OCI-LY7 (cell line): ENCODE results near the gene RGS4.

ENCODE experiments used
- CTCF ChIP-seq: fragments of 200-600 bp; sonication (generic); conservative IDR thresholded peaks from 2 replicates; pipeline ENCODE4 v1.5.1; 2014; ENCODE audit warnings: mild to moderate bottlenecking, antibody characterized with exemption, low read length, moderate library complexity, mixed read lengths
- EZH2phosphoT487 ChIP-seq: fragments of 200-600 bp; sonication (generic); IDR thresholded peaks from 2 replicates; pipeline ENCODE4 v1.6.1; 2018; ENCODE audit warnings: low read depth, borderline replicate concordance, mild to moderate bottlenecking, mixed run types, antibody characterized with exemption, low read length, moderate library complexity, mixed read lengths

- TF ChIP-seq CTCF (peak; percentile 74), EZH2phosphoT487 (no peak)
These were observed 2.5 kb downstream of the RGS4 start for GRCh38 chr1:163071405-163072255.
